HG03354 (cell line): ENCODE results near the gene TEX101.
"Not testable (repeated sequence)": the region's sequence is repeated elsewhere in the genome, so short reads cannot be mapped to it uniquely, and the experiment has no call there.

ENCODE experiments used
- ATAC-seq: cut with Tn5 transposase; IDR thresholded peaks from one replicate; pipeline ENCODE4 v1.9.1; 2021; ENCODE audit warnings: mild to moderate bottlenecking; ENCODE audit not compliant: unreplicated experiment, poor library complexity, severe bottlenecking

The TEX101 gene

DNA sequence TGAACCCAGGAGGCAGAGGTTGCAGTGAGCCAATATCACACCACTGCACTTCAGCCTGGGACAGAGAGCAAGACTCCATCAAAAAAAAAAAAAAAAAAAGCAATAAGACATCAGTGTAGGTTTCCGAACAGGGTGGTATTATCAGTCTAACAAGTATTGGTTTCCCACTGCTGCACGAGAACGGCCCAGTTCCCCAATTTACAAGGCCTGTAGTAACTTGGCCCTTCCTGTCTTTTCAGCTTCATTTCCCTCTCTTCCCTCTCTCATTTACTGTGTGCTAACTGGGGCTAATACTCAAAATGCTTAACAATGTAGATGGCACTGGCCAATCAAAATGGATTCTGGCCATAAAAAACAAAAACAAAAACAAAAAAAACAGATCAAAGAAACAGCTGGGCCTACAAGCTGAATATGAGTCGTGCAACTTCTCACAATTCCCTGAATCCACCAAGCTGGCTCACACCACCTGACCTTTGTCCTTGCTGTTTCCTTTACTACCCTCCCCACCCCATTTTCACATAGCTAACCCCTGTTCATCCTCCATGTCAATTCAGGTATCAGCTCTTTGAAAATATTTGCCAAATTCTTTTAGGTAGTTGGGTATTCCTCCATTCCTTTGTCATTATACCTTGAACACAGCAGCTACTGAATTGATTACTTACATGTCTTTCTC lies 2.4 kb downstream of the TEX101 start:
- ATAC-seq = no peak

DNA sequence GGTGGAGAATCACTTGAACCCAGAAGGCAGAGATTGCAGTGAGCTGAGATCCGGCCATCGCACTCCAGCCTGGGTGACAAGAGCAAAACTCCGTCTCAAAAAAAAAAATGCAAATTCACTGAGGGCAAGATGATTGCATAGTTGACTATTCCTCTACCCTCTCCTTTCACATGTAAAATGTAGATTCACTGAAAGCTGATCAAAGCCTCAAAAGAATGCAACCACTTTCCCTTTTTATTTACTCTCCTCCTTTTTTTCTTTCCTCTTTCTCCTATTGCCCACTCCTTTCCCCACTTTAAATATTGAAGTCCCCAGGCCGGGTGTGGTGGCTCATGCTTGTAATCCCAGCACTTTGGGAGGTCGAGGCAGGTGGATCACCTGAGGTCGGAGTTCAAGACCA lies 6.3 kb downstream of the TEX101 start:
- no peak for ATAC-seq

DNA sequence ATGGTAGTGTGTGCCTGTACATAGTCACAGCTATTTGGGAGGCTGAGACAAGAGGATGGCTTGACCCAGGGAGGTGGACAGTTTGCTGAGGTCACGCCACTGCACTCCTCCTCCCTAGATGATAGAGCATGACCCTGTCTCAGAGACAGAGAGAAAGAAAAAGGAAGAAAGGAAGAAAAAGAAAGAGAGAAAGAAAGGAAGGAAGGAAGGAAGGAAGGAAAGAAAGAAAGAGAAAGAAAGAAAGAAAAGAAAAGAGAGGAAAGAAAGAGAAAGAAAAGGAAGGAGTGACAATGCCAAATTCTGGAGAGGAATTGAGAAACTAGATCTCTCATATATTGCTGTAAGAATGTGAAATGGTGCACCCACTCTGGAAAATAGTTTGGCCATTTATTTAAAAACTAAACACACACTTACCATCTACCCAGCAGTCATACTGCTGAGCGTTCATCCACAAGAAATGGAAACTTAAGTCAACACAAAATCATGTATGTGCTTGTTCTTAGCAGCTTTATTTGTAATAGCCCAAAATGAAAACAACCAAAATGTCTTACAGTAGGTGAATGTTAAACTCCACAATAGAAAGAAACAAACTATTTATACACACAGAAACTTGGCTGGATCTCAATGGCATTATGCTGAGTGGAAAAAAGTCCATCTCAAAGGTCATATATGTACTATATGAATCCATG lies 7.5 kb downstream of the TEX101 start:
- no peak for ATAC-seq

GRCh38 chr19:43422689-43423066 lies 8.0 kb downstream of the TEX101 start:
- no peak for ATAC-seq

- ATAC-seq = no peak
These were observed 9.1 kb downstream of the TEX101 start for GRCh38 chr19:43423779-43424178.

DNA sequence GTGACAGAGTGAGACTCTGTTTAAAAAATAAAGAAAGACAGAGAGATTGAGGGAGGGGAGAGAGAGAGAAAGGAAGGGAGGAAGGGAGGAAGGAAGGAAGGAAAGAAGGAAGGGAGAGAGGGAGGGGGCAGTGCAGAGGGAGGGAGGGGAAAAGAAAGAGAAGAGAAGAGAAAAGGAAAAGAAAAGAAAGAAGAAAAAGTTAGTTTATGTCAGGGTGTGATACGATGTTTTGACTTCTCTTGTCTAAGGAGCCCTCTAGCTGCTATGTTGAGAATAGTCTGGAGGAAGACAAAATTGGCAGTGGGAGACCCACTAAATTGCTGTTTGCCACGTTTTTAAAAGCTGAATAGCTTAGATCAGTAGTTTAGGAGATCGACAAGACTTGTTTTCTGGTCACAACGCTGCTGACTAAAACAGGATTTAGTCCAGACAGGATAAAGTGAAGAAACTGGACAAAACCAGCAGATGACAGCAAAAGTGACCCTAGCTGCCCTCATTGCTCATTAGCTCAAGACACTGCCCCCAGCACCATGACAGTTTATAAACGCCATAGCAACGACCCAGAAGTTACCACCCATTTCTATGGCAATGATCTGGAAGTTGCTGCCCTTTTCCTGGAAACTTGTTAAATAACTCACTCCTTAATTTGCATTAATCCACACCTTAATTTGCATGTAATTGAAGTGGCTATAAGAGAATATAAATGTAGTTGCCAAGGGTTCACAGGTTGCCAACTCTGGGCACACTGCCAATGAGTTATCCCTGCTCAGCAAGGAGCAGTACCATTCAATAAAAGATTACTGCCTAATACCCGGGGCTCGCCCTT lies 11.1 kb downstream of the TEX101 start:
- no peak for ATAC-seq

DNA sequence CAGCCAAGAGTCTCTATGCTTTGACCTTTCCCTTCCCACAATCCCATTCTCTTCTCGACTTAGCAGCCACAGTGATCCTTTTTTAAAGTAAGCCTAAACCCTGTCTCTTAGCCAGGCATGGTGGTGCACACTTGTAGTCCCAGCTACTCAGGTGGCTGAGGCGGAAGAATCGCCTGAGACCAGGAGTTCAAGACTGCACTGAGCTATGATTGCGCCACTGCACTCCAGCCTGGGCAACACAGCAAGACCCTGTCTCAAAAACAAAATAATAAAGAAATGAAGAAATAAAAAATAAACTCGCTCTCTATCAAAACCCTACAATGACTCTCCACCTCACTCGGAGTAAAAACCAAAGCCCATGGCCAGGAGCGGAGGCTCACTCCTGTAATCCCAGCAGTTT lies 14.7 kb downstream of the TEX101 start:
- ATAC-seq = no peak

DNA sequence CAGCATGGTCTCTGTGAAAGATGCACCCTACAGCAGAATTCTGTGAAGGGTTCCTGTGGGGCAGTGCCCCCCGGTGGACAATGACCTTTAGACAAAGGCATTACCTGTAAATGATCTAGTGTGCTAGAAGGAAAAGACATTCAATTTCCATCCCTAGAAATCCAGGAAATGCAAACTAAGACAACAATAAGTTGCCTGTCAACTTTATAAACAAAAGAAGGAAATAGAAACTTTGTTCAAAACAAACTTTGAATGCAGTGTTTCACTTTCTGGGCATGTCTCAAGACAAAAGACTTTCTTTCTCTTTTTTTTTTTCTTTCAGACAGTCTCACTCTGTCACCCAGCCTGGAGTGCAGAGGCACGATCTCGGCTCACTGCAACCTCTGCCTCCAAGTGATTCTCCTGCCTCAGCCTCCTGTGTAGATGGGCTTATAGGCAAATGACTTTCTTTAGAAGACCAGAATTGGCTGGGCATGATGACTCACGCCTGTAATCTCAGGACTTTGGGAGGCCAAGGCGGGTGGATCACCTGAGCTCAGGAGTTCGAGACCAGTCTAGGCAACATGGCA lies 15.5 kb downstream of the TEX101 start:
- peak; percentile 57 for ATAC-seq

DNA sequence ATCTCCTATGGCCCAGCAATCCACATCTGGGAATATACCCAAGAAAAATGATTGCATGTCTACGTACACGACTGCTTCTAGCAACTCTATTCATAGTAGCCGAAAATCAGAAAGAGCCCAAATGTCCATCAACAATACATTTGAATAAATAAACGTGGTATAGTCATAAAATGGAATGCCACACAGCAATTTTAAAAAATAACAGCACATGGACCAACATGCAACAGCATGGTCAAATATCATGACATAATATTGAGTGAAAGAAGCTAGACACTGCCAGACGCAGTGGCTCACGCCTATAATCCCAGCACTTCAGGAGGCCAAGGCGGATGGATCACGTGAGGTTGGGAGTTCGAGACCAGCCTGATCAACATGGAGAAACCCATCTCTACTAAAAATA lies 16.3 kb downstream of the TEX101 start:
- ATAC-seq = no peak

- ATAC-seq = no peak
These were observed 18.6 kb downstream of the TEX101 start for GRCh38 chr19:43433358-43433673.

GRCh38 chr19:43433689-43434088 lies 19.0 kb downstream of the TEX101 start:
- ATAC-seq = no peak

GRCh38 chr19:43435775-43436174 lies 21.1 kb downstream of the TEX101 start:
- no peak for ATAC-seq

DNA sequence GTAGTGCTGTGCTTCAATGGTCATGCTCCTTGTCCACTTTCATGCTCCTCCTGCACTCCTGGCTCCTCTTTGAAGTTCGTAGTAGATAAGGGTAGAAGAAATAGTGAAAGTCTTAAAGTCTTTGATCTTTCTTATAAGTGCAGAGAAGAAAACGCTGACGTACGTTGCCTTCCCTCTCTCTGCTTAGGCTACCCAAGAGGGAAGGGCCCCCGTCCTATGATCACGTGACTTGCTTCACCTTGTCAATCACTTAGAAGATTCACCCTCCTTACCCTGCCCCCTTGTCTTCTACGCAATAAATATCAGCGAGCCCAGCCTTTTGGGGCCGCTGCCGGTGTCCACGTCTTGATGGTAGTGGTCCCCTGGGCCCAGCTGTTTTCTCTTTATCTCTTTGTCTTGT lies 22.6 kb downstream of the TEX101 start:
- not testable (repeated sequence) for ATAC-seq

GRCh38 chr19:43437712-43438111 lies 23.0 kb downstream of the TEX101 start:
- no peak for ATAC-seq

GRCh38 chr19:43438291-43439031 lies 23.8 kb downstream of the TEX101 start:
- no peak for ATAC-seq

DNA sequence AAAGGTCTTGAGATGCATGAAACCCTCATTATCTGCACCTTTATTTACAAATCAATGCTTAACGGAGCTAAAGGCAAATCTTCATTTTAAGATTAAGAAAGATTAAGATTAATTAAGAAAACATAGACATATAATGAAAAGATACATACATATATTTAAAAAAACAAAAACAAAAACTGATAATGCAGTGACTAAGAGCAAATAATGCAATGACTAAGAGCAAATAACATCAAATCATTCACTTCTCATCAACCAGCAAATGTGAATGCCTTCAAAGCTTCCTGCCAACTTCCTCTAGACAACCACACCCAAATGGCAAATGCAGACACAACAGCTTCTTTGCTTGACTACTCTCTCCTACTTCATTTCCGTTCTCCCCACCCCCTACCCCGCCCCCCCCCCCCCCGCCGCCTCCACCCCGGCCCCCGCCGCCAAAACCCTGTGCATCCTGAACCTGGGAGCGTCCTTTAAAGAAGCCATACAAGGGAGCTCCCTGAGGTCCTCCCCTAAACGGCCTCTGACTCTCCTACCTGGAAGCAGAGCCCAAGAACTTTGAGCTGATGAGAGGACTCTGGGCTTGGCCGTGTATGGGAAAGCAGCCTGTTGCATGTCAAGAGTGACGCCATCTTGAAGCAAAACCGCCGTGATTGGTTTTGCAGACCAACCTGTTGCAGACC lies 24.5 kb downstream of the TEX101 start:
- ATAC-seq = no peak

- no peak for ATAC-seq
These were observed 25.0 kb downstream of the TEX101 start for GRCh38 chr19:43439709-43440063.

DNA sequence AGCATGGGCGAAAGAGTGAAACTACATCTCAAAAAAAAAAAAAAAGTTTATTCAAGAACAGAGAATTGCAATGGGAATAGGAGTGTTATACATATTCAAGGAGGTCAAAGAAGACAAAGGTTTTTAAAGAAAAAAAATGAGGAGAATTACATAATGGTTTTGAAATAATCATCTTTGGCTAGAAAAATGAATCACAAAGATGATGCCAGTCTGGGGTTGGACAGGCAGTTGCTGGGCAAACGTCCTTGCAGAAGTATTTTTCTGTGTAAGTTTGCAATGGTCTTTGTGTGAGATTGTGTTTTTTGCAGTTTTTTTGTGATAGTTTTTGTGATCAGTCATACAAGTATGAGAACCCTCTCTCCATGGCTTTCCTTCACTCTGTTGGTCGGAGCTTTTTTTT lies 27.0 kb downstream of the TEX101 start:
- no peak for ATAC-seq

- ATAC-seq = not testable (repeated sequence)
These were observed 29.4 kb downstream of the TEX101 start for GRCh38 chr19:43444091-43444490.
